Small intestine (tissue), 7 donors: Measurements from ENCODE around the gene TAS1R2. TPM values are rescaled to one million over a fixed set of nuclear protein-coding genes. Genes with fewer than 3 reads are reported as not detected.
"Not testable (repeated sequence)": the region's sequence is repeated elsewhere in the genome, so short reads cannot be mapped to it uniquely, and the experiment has no call there.

Experiments
- DNase-seq, 2 donors: peaks; one replicate each; pipeline versions ENCODE4 v3.0.0 to v3.0.0-alpha.2; 2013
- FAIRE-seq: peaks from 2 replicates; lab custom pipeline; 2012; peaks lifted over from hg19 to GRCh38; lab: Jason Lieb, UNC
- H3K27ac ChIP-seq, 3 donors: one replicate each; pipeline ENCODE4 v1.5.1; 2013; ENCODE audit warnings: low read length in 2 of 3, mild to moderate bottlenecking in 2 of 3, control low read depth in 1 of 3, inconsistent platforms in 1 of 3, low read depth in 1 of 3, moderate library complexity in 1 of 3
- H3K27me3 ChIP-seq, 3 donors: one replicate each; pipeline ENCODE4 v1.6.1; 2013; ENCODE audit warnings: low read length in 3 of 3, inconsistent platforms in 1 of 3; ENCODE audit not compliant: control insufficient read depth in 3 of 3, insufficient read depth in 3 of 3
- H3K36me3 ChIP-seq, 3 donors: one replicate each; pipeline ENCODE4 v1.6.1; 2013; ENCODE audit warnings: low read length in 3 of 3, inconsistent platforms in 1 of 3, low read depth in 1 of 3, mild to moderate bottlenecking in 1 of 3, moderate library complexity in 1 of 3; ENCODE audit not compliant: control insufficient read depth in 3 of 3, insufficient read depth in 2 of 3
- H3K4me1 ChIP-seq, 3 donors: one replicate each; pipeline ENCODE4 v1.6.1; 2013; ENCODE audit warnings: low read length in 2 of 3, inconsistent platforms in 1 of 3, low read depth in 1 of 3, mild to moderate bottlenecking in 1 of 3, moderate library complexity in 1 of 3; ENCODE audit not compliant: control insufficient read depth in 3 of 3, insufficient read depth in 2 of 3
- H3K4me3 ChIP-seq, 3 donors: one replicate each; pipeline ENCODE4 v1.5.1; 2013; ENCODE audit warnings: low read length in 3 of 3, control low read depth in 1 of 3, inconsistent platforms in 1 of 3, low read depth in 1 of 3, mild to moderate bottlenecking in 1 of 3, moderate library complexity in 1 of 3
- H3K9me3 ChIP-seq, 2 donors: one replicate each; pipeline ENCODE4 v1.6.1; 2013; ENCODE audit warnings: low read depth in 1 of 2, low read length in 1 of 2; ENCODE audit not compliant: control insufficient read depth in 2 of 2, insufficient read depth in 1 of 2
- WGBS, 3 donors: extraction: QIAGEN DNeasy Blood & Tissue Kit; methylation state at CpG; one replicate each; pipeline ENCODE4 v1.1.7; 2013; 5-methylcytosine and 5-hydroxymethylcytosine counted together
- polyA plus RNA-seq, 4 donors: library from polyadenylated mRNA; stranded (reverse) in 3 of 4; unstranded in 1 of 4; fragments of 200-250 nt in 3 of 4; fragments of 120-200 nt in 1 of 4; gene quantifications; one replicate each; pipeline versions ENCODE4 v1.2.1 to v1.2.3, GENCODE V29; 2013
- donor health status: healthy with polysubstance abuse.
- donor health status: control.
- donor health status: control.
- donor health status: Bipolar disorder and iron deficiency.
- donor health status: healthy.

The TAS1R2 gene
- polyA plus RNA-seq, 4 donors = not detected

DNA sequence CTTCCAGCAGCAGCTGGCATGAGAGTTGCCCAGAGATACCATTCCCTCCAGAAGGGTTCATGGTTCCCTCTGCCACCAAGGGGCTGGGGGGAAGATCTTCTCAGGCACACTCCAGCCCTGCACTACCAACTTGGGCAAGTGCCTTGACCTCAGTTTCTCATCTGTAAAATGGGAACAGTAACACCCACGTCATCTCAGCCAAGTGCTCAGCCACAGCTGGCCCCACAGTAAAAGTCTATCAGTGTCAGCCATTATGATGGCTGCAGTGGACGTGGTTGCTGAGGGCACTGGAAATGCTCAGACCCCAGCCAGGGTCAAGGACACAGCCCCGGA, 16.3 kb upstream of the TAS1R2 start:
- FAIRE-seq (no peak), DNase-seq (no peak)
- no peaks in the 10 kb centered on the region for H3K36me3 ChIP-seq
- H3K4me3 ChIP-seq = no peak overlapping the region
- peaks cover 0 to 3% (median 0%) of the 10 kb centered on the region in 3 donors for H3K27me3 ChIP-seq
- no peaks in the 10 kb centered on the region for H3K9me3 ChIP-seq
- no peaks in the 10 kb centered on the region for H3K4me1 ChIP-seq
- 59 to 85% (median 75%) methylated on average over 3 of the region's 3 CpGs for WGBS, 3 donors
- H3K27ac ChIP-seq = no peak overlapping the region

DNA sequence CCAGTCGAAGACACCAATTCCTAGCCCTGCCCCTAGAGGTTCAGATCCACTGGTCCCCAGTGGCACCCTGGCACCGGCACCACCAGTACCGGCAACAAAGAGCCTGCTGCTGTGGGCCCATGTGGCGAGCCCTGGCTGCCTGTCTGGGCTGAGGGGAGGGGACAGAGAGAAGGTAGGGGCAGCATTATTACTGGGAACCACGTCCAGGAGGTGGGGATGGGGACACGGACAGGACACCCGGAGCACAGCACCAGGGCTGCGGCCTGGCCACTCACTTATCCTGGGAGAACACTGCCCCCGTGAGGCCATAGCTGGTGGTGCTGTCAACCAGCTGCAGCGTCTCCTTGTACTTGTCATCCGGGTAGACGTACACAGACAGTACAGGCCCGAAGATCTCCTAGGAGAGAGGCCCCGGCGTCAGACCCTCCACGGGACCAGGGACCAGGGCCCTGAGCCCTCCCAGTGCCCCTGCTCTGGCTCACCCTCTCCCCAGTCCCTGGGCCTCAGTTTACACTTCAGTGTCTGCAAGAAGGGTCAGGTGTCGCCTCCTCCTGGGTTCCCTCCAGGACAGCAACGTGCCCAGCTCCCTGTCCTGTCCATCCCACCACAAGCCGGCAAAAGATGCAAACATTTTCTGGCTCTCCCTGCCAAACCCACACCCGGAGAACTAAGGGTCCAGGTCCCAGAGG, 15.8 kb upstream of the TAS1R2 start:
- Histone ChIP-seq H3K27me3 (peaks cover 0 to 3% (median 0%) of the 10 kb centered on the region in 3 donors), H3K27ac (no peak overlapping the region), H3K4me3 (no peak overlapping the region), H3K36me3 (no peaks in the 10 kb centered on the region), H3K9me3 (no peaks in the 10 kb centered on the region), H3K4me1 (no peaks in the 10 kb centered on the region)
- 30 to 39% (median 33%) methylated on average over 20 of the region's 20 CpGs for WGBS, 3 donors
- FAIRE-seq (no peak), DNase-seq (peak; percentile 72 to 80)

DNA sequence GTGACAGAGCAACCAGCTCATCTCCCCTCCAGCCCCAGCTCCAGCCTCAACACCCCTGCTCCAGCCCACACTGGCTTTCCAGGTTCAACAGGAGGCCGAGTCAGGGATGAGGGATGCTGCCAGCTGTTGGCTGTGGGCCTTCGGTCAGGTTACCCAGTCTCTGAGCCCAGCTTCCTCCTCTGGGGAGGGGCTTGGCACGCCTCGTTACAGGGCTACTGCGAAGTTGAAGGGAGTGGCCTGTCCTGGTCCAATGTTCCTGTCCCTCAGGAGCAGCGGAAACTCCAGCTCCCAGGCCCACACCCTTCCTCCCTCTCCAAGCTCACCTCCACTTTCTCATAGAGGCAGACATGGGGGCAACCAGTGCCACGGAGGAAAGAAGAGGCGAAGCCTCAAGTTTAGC, 15.1 kb upstream of the TAS1R2 start:
- no peak overlapping the region for H3K27ac ChIP-seq
- WGBS, 3 donors = 29 to 65% (median 49%) methylated on average over 8 of the region's 8 CpGs
- no peak overlapping the region for H3K4me3 ChIP-seq
- no peaks in the 10 kb centered on the region for H3K9me3 ChIP-seq
- H3K4me1 ChIP-seq = no peaks in the 10 kb centered on the region
- DNase-seq (peak in 1 of 2 donors; percentile 66), FAIRE-seq (no peak)
- H3K36me3 ChIP-seq = no peaks in the 10 kb centered on the region
- H3K27me3 ChIP-seq = no peaks in the 10 kb centered on the region

DNA sequence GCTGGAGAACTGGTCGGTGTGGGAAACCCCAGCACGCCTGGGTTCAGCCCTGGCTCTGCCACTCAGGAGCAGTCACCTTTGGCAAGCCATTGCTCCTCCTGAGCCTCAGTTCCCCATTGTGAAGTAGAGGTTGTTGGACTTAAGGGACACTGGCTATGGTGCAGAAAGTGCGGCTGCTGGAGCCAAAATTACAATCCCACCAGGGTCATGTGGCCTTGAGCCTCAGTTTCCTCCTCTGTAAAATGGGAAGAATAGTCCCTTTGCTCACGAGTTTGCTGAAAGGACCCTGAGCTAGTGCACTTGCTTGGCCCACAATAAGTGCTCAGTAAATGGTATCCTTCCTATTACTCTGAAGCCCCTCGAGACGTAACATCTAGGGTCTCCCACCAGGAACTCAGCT, 14.6 kb upstream of the TAS1R2 start:
- Histone ChIP-seq H3K27me3 (no peaks in the 10 kb centered on the region), H3K4me3 (no peak overlapping the region), H3K27ac (no peak overlapping the region), H3K9me3 (no peaks in the 10 kb centered on the region), H3K36me3 (no peaks in the 10 kb centered on the region), H3K4me1 (no peaks in the 10 kb centered on the region)
- DNase-seq (no peak), FAIRE-seq (no peak)
- 64 to 91% (median 80%) methylated on average over 6 of the region's 6 CpGs for WGBS, 3 donors

DNA sequence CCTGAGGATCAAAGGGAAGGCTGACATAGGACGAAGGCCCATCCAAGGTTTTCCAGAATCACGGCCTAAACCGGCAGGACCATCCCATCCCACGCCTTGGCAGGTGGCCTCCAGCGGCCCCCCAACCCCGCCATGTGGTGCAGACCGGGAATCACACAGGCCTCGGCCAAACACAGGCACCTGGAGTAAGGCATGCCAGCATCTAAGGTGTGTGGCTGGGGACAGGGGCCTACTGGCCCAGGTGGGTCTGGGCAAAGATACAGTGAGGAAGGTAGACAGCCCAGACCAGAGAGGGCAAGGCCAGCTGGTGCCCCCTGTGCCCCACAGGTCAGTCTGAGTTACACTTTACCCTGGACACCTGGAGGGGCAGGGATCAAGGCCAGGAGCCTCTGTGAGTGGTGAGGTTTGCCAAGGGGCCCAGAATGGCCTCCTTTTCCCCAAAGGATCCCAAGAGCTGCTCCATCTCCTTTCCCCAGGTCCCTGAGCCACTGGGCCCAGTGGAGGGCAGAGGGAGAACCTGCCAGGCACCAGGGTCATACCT, 12.7 kb upstream of the TAS1R2 start:
- WGBS, 3 donors = 78 to 83% (median 82%) methylated on average over 8 of the region's 8 CpGs
- H3K27ac ChIP-seq = no peak overlapping the region
- H3K27me3 ChIP-seq = no peaks in the 10 kb centered on the region
- FAIRE-seq (no peak), DNase-seq (no peak)
- H3K9me3 ChIP-seq = no peaks in the 10 kb centered on the region
- no peaks in the 10 kb centered on the region for H3K4me1 ChIP-seq
- H3K4me3 ChIP-seq = no peak overlapping the region
- H3K36me3 ChIP-seq = no peaks in the 10 kb centered on the region

DNA sequence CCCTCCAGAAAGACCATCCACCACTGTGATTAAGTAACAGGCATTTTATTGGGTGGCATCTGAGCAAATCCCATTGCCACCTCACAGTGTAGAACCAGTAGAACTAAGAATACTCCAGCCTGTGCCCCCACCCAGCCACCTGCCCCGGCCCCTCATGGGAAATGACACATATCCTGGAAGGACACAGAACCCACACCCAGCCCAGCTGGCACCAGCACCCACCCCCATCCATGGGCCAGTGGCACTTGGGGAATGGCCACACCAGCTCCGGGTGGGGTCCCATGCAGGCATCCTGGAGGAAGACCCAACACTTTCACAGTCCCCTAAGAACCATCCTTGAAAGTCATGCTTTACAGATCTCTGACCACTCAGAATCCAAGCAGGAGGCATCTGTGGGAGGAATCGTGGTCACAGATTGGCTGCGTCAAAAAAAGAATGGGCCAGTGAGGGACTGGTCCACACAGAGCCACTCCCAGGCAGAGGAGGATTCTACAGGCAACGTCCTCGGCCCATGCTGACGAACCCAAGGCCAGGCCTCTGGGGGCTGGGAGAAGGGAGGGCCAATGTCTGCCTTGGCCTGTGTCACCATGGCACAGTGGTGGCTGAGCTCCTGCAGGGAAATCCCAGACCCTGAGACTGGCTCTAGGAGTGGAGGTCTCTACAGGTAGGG, 12.1 kb upstream of the TAS1R2 start:
- Histone ChIP-seq H3K27me3 (no peaks in the 10 kb centered on the region), H3K9me3 (no peaks in the 10 kb centered on the region), H3K4me1 (no peaks in the 10 kb centered on the region), H3K27ac (no peak overlapping the region), H3K36me3 (no peaks in the 10 kb centered on the region), H3K4me3 (no peak overlapping the region)
- FAIRE-seq = no peak
- 88 to 93% (median 89%) methylated on average over 7 of the region's 7 CpGs for WGBS, 3 donors
- no peak for DNase-seq

DNA sequence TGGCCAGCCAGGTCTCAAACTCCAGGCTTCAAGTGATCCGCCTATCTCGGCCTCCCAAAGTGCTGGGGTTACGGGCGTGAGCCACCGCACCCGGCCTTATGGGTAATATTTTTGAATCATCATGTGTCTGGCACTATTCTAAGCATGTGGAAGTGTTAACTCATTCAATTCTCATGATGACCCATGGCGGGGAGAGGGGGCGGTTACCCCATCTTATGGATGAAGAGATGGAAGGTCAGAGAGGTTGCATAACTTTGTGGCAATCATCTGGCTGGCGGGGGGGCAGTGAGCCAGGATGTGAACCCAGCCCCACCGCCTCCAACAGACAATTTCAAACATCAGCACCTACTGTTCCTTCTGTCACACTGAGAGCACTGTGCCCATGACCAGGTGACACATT, 11.5 kb upstream of the TAS1R2 start:
- DNase-seq (no peak), FAIRE-seq (no peak)
- Histone ChIP-seq H3K36me3 (no peaks in the 10 kb centered on the region), H3K4me3 (no peak overlapping the region), H3K9me3 (no peaks in the 10 kb centered on the region), H3K27me3 (no peaks in the 10 kb centered on the region), H3K27ac (no peak overlapping the region), H3K4me1 (no peaks in the 10 kb centered on the region)
- 84 to 89% (median 88%) methylated on average over 10 of the region's 10 CpGs for WGBS, 3 donors

DNA sequence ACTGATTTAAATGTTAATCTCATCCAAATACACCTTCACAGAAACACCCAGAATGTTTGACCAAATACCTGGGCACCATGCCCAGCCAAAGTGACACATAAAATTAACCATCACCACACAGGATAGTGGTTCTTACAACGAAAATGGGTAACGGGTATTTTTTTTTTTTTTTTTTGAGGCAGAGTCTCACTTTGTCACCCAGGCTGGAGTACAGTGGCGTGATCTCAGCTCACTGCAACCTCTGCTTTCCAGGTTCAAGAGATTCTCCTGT, 11.1 kb upstream of the TAS1R2 start:
- 48 to 82% (median 67%) methylated on average over 3 of the region's 3 CpGs for WGBS, 3 donors
- not testable (repeated sequence) for H3K27me3 ChIP-seq, H3K4me1 ChIP-seq, H3K9me3 ChIP-seq, H3K4me3 ChIP-seq, DNase-seq, H3K27ac ChIP-seq, FAIRE-seq, H3K36me3 ChIP-seq
